ENCODE measurements around the gene CCDC68.

CCDC68 gene

GRCh38 chr18:54923339-54923956 lies 35.8 kb downstream of the CCDC68 start:
- no peak overlapping the region for H3K4me3 ChIP-seq (ENCODE audit: low read length)
- no peak for DNase-seq (ENCODE audit: low read depth, low spot score)
- no peaks in the 10 kb centered on the region for H3K9me3 ChIP-seq (ENCODE audit: control insufficient read depth, insufficient read depth, low read length)
- no peaks in the 10 kb centered on the region for H3K4me1 ChIP-seq (ENCODE audit: control insufficient read depth, insufficient read depth, low read length)
- H3K36me3 ChIP-seq (ENCODE audit: control insufficient read depth, insufficient read depth, low read length): no peaks in the 10 kb centered on the region
- no peaks in the 10 kb centered on the region for H3K27me3 ChIP-seq (ENCODE audit: control insufficient read depth, insufficient read depth, low read length)
- H3K27ac ChIP-seq (ENCODE audit: low read length): no peak overlapping the region
- WGBS (ENCODE audit: insufficient coverage, insufficient read length): no CpG with 5 or more reads among the region's 4 CpGs

GRCh38 chr18:54919412-54919811 lies 39.8 kb downstream of the CCDC68 start:
- no peaks in the 10 kb centered on the region for H3K36me3 ChIP-seq (ENCODE audit: control insufficient read depth, insufficient read depth, low read length)
- DNase-seq (ENCODE audit: low read depth, low spot score): no peak
- H3K4me3 ChIP-seq (ENCODE audit: low read length): no peak overlapping the region
- no peaks in the 10 kb centered on the region for H3K9me3 ChIP-seq (ENCODE audit: control insufficient read depth, insufficient read depth, low read length)
- no CpG with 5 or more reads among the region's 6 CpGs for WGBS (ENCODE audit: insufficient coverage, insufficient read length)
- H3K27ac ChIP-seq (ENCODE audit: low read length): no peak overlapping the region
- H3K27me3 ChIP-seq (ENCODE audit: control insufficient read depth, insufficient read depth, low read length): no peaks in the 10 kb centered on the region
- no peaks in the 10 kb centered on the region for H3K4me1 ChIP-seq (ENCODE audit: control insufficient read depth, insufficient read depth, low read length)

GRCh38 chr18:54918060-54918459 lies 41.2 kb downstream of the CCDC68 start:
- H3K4me3 ChIP-seq (ENCODE audit: low read length): no peak overlapping the region
- H3K27ac ChIP-seq (ENCODE audit: low read length): no peak overlapping the region
- H3K9me3 ChIP-seq (ENCODE audit: control insufficient read depth, insufficient read depth, low read length): no peaks in the 10 kb centered on the region
- no peaks in the 10 kb centered on the region for H3K4me1 ChIP-seq (ENCODE audit: control insufficient read depth, insufficient read depth, low read length)
- H3K27me3 ChIP-seq (ENCODE audit: control insufficient read depth, insufficient read depth, low read length): no peaks in the 10 kb centered on the region
- DNase-seq (ENCODE audit: low read depth, low spot score): no peak
- no peaks in the 10 kb centered on the region for H3K36me3 ChIP-seq (ENCODE audit: control insufficient read depth, insufficient read depth, low read length)
- WGBS (ENCODE audit: insufficient coverage, insufficient read length): no CpG with 5 or more reads among the region's 4 CpGs

- Histone ChIP-seq H3K4me3 (ENCODE audit: low read length) (no peak overlapping the region), H3K9me3 (ENCODE audit: control insufficient read depth, insufficient read depth, low read length) (no peaks in the 10 kb centered on the region), H3K27ac (ENCODE audit: low read length) (no peak overlapping the region), H3K4me1 (ENCODE audit: control insufficient read depth, insufficient read depth, low read length) (no peaks in the 10 kb centered on the region), H3K27me3 (ENCODE audit: control insufficient read depth, insufficient read depth, low read length) (no peaks in the 10 kb centered on the region), H3K36me3 (ENCODE audit: control insufficient read depth, insufficient read depth, low read length) (no peaks in the 10 kb centered on the region)
- no peak for DNase-seq (ENCODE audit: low read depth, low spot score)
- no CpG with 5 or more reads among the region's 3 CpGs for WGBS (ENCODE audit: insufficient coverage, insufficient read length)
These were observed 42.8 kb downstream of the CCDC68 start for GRCh38 chr18:54916507-54916906.

- H3K27ac ChIP-seq (ENCODE audit: low read length): no peak overlapping the region
- H3K27me3 ChIP-seq (ENCODE audit: control insufficient read depth, insufficient read depth, low read length): no peaks in the 10 kb centered on the region
- no peak for DNase-seq (ENCODE audit: low read depth, low spot score)
- no CpG with 5 or more reads among the region's 4 CpGs for WGBS (ENCODE audit: insufficient coverage, insufficient read length)
- H3K9me3 ChIP-seq (ENCODE audit: control insufficient read depth, insufficient read depth, low read length): no peaks in the 10 kb centered on the region
- H3K4me3 ChIP-seq (ENCODE audit: low read length): no peak overlapping the region
- H3K36me3 ChIP-seq (ENCODE audit: control insufficient read depth, insufficient read depth, low read length): no peaks in the 10 kb centered on the region
- no peaks in the 10 kb centered on the region for H3K4me1 ChIP-seq (ENCODE audit: control insufficient read depth, insufficient read depth, low read length)
These were observed 44.4 kb downstream of the CCDC68 start for GRCh38 chr18:54914816-54915215.

- DNase-seq (ENCODE audit: low read depth, low spot score): no peak
These were observed 47.7 kb downstream of the CCDC68 start for GRCh38 chr18:54911551-54911950.

GRCh38 chr18:54910161-54910919 lies 48.9 kb downstream of the CCDC68 start:
- H3K4me3 ChIP-seq (ENCODE audit: low read length): no peak overlapping the region
- no CpG with 5 or more reads among the region's 6 CpGs for WGBS (ENCODE audit: insufficient coverage, insufficient read length)
- H3K27ac ChIP-seq (ENCODE audit: low read length): no peak overlapping the region
- H3K4me1 ChIP-seq (ENCODE audit: control insufficient read depth, insufficient read depth, low read length): no peaks in the 10 kb centered on the region
- no peaks in the 10 kb centered on the region for H3K27me3 ChIP-seq (ENCODE audit: control insufficient read depth, insufficient read depth, low read length)
- no peaks in the 10 kb centered on the region for H3K36me3 ChIP-seq (ENCODE audit: control insufficient read depth, insufficient read depth, low read length)
- H3K9me3 ChIP-seq (ENCODE audit: control insufficient read depth, insufficient read depth, low read length): no peaks in the 10 kb centered on the region
- DNase-seq (ENCODE audit: low read depth, low spot score): no peak

More at GRCh38 chr18:54911551-54911950, 47.7 kb downstream of the CCDC68 start:
- Histone ChIP-seq H3K36me3 (ENCODE audit: control insufficient read depth, insufficient read depth, low read length) (no peaks in the 10 kb centered on the region), H3K27me3 (ENCODE audit: control insufficient read depth, insufficient read depth, low read length) (no peaks in the 10 kb centered on the region), H3K27ac (ENCODE audit: low read length) (no peak overlapping the region), H3K4me1 (ENCODE audit: control insufficient read depth, insufficient read depth, low read length) (no peaks in the 10 kb centered on the region), H3K9me3 (ENCODE audit: control insufficient read depth, insufficient read depth, low read length) (no peaks in the 10 kb centered on the region), H3K4me3 (ENCODE audit: low read length) (no peak overlapping the region)
- no CpG with 5 or more reads among the region's 2 CpGs for whole genome bisulfite sequencing (ENCODE audit: insufficient coverage, insufficient read length)

- H3K27me3 ChIP-seq (ENCODE audit: control insufficient read depth, insufficient read depth, low read length): no peaks in the 10 kb centered on the region
- H3K4me1 ChIP-seq (ENCODE audit: control insufficient read depth, insufficient read depth, low read length): no peaks in the 10 kb centered on the region
- no peaks in the 10 kb centered on the region for H3K9me3 ChIP-seq (ENCODE audit: control insufficient read depth, insufficient read depth, low read length)
- no peak overlapping the region for H3K4me3 ChIP-seq (ENCODE audit: low read length)
- no CpG with 5 or more reads among the region's 11 CpGs for WGBS (ENCODE audit: insufficient coverage, insufficient read length)
- no peak for DNase-seq (ENCODE audit: low read depth, low spot score)
- no peaks in the 10 kb centered on the region for H3K36me3 ChIP-seq (ENCODE audit: control insufficient read depth, insufficient read depth, low read length)
- H3K27ac ChIP-seq (ENCODE audit: low read length): no peak overlapping the region
These were observed 49.7 kb downstream of the CCDC68 start for GRCh38 chr18:54909538-54909937.

GRCh38 chr18:54906331-54907185 lies 52.7 kb downstream of the CCDC68 start:
- Histone ChIP-seq H3K36me3 (ENCODE audit: control insufficient read depth, insufficient read depth, low read length) (no peaks in the 10 kb centered on the region), H3K4me3 (ENCODE audit: low read length) (no peak overlapping the region), H3K4me1 (ENCODE audit: control insufficient read depth, insufficient read depth, low read length) (no peaks in the 10 kb centered on the region), H3K27me3 (ENCODE audit: control insufficient read depth, insufficient read depth, low read length) (no peaks in the 10 kb centered on the region), H3K9me3 (ENCODE audit: control insufficient read depth, insufficient read depth, low read length) (no peaks in the 10 kb centered on the region), H3K27ac (ENCODE audit: low read length) (no peak overlapping the region)
- no peak for DNase-seq (ENCODE audit: low read depth, low spot score)
- WGBS (ENCODE audit: insufficient coverage, insufficient read length): no CpG with 5 or more reads among the region's 6 CpGs

GRCh38 chr18:54905629-54906028 lies 53.6 kb downstream of the CCDC68 start:
- no peak overlapping the region for H3K27ac ChIP-seq (ENCODE audit: low read length)
- no peaks in the 10 kb centered on the region for H3K4me1 ChIP-seq (ENCODE audit: control insufficient read depth, insufficient read depth, low read length)
- no peak overlapping the region for H3K4me3 ChIP-seq (ENCODE audit: low read length)
- no peak for DNase-seq (ENCODE audit: low read depth, low spot score)
- H3K9me3 ChIP-seq (ENCODE audit: control insufficient read depth, insufficient read depth, low read length): no peaks in the 10 kb centered on the region
- no CpG with 5 or more reads among the region's 5 CpGs for WGBS (ENCODE audit: insufficient coverage, insufficient read length)
- H3K27me3 ChIP-seq (ENCODE audit: control insufficient read depth, insufficient read depth, low read length): no peaks in the 10 kb centered on the region
- no peaks in the 10 kb centered on the region for H3K36me3 ChIP-seq (ENCODE audit: control insufficient read depth, insufficient read depth, low read length)

Data from iPS DF 6.9 (cell line).